Heart left ventricle (tissue), 13 donors: Measurements from ENCODE around the gene ESRRA.

Experiments
- POLR2A ChIP-seq, 2 donors: fragments of 450-650 bp; IDR thresholded peaks; one replicate each; pipeline ENCODE4 v1.6.1; 2017; ENCODE audit warnings: antibody characterized with exemption in 2 of 2, mild to moderate bottlenecking in 2 of 2, moderate library complexity in 2 of 2
- TF ChIP-seq, protein P1 (sequence below), 12 donors: fragments of 200-600 bp; sonication (generic) in 4 of 12; IDR thresholded peaks; one replicate each; pipeline versions ENCODE4 v1.5.0 to v1.8.0; 2018 to 2022; ENCODE audit warnings: antibody characterized with exemption in 12 of 12, mild to moderate bottlenecking in 5 of 12
- donor health status: ischemic (EF 13 %, LVEDD 7.1; RV severe dilation, severe dysfunction).
- donor health status: DM: no; HTN: yes; CAD: no.
- donor health status: DM: no; HTN: no; CAD: no.
- donor health status: ischemic (EF 25% LVEDD 6.9; RV normal size, moderate dysfunction).
- donor health status: ischemic (EF 25% LVEDD 5.7; RV mildly dilated, moderate dysfunction).
- donor health status: ischemic (EF 35%, LVEDD 5.7; RV mildly dilated, moderate dysfunction).
- donor health status: nonischemic (EF 11% LVEDD 7.7; RV severe dilation, severe dysfunction).
- donor health status: DM: yes; HTN: yes; CAD: no.
- donor health status: PGD.
- donor health status: ischemic (EF 29% LVEDD 5.4; RV normal size, mild dysfunction).
- donor health status: nonischemic (EF 23%, LVEDD 6.1; RV moderate dilation, normal function).

DNA sequence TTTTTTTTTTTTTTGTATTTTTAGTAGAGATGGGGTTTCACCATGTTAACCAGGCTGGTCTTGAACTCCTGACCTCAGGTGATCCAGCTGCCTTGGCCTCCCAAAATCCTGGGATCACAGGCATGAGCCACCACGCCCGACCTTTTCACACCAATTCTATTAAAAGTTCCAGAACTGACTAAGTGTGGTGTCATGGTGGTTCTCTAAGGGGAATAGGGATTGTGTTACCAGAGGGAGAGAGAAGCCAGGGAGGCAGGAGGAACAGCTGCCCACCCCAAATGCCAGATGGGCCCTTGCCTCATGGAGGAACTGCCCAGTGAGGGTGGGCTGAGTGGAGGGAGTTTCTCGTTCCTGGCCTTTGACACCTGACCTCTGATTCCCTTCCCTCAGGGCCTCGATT is 59.6 kb downstream of the ESRRA start:
- TF ChIP-seq, protein P1, sequence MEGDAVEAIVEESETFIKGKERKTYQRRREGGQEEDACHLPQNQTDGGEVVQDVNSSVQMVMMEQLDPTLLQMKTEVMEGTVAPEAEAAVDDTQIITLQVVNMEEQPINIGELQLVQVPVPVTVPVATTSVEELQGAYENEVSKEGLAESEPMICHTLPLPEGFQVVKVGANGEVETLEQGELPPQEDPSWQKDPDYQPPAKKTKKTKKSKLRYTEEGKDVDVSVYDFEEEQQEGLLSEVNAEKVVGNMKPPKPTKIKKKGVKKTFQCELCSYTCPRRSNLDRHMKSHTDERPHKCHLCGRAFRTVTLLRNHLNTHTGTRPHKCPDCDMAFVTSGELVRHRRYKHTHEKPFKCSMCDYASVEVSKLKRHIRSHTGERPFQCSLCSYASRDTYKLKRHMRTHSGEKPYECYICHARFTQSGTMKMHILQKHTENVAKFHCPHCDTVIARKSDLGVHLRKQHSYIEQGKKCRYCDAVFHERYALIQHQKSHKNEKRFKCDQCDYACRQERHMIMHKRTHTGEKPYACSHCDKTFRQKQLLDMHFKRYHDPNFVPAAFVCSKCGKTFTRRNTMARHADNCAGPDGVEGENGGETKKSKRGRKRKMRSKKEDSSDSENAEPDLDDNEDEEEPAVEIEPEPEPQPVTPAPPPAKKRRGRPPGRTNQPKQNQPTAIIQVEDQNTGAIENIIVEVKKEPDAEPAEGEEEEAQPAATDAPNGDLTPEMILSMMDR (IDR thresholded peaks at IDR 0.05), result no peak
- TF ChIP-seq POLR2A (IDR thresholded peaks at IDR 0.05), result no peak
